NCI-H2171 treated with DMSO at 0.1 percent for 48 hours (cell line): ENCODE results near the gene HDHD3.

Source experiments
- DNase-seq: peaks from one replicate; lab custom pipeline; 2025; lab: John Stamatoyannopoulos, UW

Gene HDHD3

GRCh38 chr9:113363336-113363735, 13.4 kb downstream of the HDHD3 start:
- DNase-seq, result no peak

GRCh38 chr9:113361304-113362018, 15.3 kb downstream of the HDHD3 start:
- no peak for DNase-seq

GRCh38 chr9:113360242-113360842, 16.4 kb downstream of the HDHD3 start:
- no peak for DNase-seq

DNA sequence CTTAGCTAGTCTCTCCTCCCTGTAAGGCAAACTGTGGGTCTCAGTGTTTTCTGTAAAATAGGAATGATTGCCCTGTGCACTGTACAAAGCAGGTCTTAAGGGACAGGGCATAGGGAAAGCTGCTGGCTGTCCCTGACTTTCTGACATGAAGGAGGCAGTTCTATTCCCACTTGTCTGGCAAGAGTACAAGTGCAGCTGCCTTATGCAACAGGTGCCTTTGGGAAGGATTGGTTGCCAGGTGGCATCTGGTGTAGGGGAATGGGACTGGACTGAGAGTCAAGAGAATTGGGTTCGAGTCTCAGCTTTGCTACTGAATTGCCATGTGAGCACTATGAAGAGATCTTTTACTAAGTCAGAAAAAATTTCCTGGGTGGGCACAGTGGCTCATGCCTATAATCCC, 17.4 kb downstream of the HDHD3 start:
- DNase-seq, result no peak

DNA sequence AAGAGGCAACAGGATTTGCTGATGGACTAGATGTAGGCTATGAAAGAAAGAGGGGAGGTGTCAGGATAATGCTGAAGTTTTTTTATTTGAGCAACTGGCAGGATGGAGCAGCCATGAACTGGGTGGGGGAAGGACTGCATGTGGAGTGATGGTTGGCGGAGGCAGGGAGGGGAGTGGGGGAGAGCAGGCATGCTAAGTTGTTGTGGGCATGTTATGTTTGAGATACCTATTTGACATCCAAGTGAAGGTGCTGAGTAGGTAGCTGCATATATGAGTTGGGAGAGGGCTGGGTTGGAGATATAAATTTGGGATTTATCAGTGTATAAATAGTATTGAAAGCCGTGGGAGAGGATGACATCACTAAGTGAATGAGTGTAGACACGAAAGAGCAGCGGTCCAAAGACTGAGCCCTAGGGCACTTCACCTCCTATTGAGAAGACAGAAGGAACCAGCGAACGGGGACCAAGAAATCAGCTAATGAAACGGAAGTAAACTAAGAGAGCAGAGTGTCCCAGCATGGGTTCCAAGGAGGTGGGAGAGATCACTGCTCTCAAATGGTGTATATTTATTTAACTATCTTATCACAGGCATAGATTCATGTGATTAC, 20.0 kb downstream of the HDHD3 start:
- no peak for DNase-seq

GRCh38 chr9:113355040-113355596, 21.7 kb downstream of the HDHD3 start:
- DNase-seq, result no peak

GRCh38 chr9:113352411-113352810, 24.4 kb downstream of the HDHD3 start:
- DNase-seq, result no peak

- DNase-seq, result no peak
These were observed 24.8 kb downstream of the HDHD3 start for GRCh38 chr9:113352006-113352405.

- DNase-seq, result no peak
These were observed 25.8 kb downstream of the HDHD3 start for GRCh38 chr9:113350937-113351336.

- no peak for DNase-seq
These were observed 26.6 kb downstream of the HDHD3 start for GRCh38 chr9:113350107-113350661.

- peak; percentile 40 for DNase-seq
These were observed 27.2 kb downstream of the HDHD3 start, which contains the start of gene BSPRY for GRCh38 chr9:113349445-113350094. TSS of gene BSPRY (plus strand) at chr9:113349541. CDS start at chr9:113349580, 39 bp downstream.

- peak; percentile 41 for DNase-seq
These were observed 27.7 kb downstream of the HDHD3 start for GRCh38 chr9:113349066-113349444.

DNA sequence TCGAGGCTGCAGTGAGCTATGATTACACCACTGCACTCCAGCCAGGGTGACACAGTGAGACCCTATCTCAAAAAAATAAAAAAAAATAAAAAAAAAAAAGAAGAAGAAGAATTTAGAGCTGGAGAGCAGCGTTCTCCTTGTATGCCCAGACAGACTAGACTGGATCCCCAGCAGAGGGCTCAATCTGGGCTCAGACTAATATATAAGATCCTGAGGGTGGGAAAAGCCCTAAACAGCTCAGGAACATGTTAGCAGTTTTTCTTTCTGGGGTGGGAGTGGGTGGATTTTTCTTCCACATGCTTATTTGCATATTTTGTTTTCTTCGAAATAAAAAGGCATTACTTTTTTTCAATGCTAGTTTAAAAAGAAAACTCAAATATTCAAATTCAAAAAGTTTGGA, 28.3 kb downstream of the HDHD3 start:
- DNase-seq, result no peak

- DNase-seq, result no peak
These were observed 31.1 kb downstream of the HDHD3 start for GRCh38 chr9:113345671-113346070.

DNA sequence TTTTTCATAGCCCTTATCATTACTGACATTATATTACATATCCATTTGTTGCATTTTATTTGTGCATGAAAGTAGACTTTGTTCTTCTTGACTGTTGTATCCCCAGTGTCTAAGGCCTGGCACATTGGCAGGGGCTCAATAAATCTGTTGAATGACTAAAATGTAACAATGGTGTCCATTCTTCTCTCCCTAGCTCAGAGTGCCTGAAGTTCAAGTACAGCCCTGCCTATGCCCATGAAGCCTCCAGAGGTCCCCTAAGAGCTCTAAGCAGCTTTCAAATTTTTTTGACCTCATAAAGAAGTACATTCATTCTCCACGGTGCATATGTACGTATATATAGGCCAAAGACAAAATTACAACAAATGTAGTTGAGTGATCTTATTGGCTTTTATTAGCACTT, 31.6 kb downstream of the HDHD3 start:
- DNase-seq, result no peak

DNA sequence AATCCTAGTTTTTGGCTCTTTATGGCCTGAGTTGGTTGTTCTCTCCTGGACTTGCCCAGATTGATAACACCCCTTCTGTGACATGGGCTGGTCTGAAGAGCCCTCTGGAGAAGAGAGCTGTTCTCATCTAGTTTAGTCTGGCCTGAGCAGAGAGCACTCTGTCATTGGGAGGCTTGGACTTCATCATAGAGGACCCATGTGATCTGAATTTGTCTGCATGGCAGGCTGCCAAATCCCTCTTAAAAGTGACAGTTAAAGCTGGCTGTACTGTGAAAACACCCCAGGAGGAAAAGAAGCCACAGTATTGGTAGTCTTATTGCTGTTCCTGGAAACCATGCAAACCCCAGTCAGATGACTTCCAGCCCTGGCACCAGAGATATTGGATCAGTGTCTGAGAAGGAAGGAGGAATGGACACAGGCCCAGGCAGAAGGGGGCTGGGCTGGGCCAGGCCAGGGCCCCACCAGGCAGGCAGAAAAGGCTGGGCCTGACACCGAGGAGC, 33.0 kb downstream of the HDHD3 start:
- peak; percentile 29 for DNase-seq

DNA sequence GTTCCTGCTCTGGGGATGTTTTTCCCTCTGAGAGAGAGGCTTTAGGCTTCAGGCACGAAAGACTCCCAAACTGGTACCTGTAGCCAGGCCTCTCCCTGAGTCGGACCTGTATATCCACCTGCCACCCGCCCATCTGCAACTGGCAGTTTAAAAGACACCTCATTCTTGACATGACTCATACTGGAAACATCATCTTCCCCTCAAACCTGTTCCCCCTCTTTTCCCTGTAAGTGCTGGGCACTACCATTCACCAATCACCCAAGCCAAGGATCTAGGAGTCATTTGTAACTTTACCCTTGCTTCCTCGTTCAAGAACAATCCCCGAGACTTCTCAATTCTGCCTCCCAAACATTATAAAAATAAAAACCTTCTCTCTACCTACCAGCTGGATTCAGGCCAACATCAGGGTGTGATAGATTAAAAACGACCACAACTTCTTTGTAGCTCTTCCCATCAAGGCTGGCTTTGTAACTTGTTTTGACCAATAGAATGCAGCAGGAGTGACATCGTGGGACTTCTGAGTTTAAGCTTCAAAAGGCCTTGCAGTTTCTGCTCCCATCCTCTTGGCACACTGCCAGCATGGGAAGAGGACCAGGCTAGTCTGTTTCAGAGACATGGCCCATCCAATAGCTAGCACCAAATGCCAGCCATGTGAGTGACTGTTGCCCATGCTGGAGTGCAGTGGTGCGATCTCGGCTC, 34.9 kb downstream of the HDHD3 start:
- DNase-seq, result no peak

DNA sequence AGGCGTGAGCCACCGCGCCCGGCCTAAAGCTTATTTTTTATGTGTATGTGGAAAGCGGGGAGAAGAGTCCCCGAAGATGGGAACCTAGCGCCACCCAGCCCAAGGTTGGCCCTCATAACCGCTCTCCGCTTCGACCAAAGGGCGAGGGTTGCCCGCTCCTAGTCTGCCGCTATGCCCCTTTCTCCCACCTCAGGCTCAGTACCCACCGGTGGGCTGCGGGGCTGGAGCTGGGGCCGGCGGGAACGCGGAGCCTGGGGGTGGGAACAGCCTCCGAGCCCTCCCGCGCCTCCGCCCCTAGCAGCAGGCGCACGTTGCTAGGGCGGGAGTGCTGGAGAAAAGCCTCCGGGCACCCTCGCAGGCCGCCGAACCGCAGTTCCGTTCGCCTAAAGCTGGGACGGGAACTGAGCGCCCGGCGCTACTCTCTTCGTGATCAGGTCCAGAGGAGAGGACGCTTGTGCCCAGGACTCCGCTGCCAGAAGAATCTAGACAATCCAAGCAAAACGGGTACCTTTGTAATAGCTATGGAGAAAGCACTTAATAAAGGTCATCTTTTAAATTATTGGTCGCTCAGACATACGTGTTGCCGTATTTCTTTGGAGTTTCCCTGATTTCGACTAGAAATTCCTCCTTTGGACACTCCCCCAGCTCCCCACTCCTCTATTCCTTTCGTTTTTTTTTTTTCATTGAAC, 36.6 kb downstream of the HDHD3 start, which contains the start of gene WDR31:
TSS of gene WDR31 (minus strand) at position 265 of the 689 bp plus-strand sequence. CDS start 8,253 bp downstream, outside the sequence.
- peak; percentile 84 for DNase-seq

DNA sequence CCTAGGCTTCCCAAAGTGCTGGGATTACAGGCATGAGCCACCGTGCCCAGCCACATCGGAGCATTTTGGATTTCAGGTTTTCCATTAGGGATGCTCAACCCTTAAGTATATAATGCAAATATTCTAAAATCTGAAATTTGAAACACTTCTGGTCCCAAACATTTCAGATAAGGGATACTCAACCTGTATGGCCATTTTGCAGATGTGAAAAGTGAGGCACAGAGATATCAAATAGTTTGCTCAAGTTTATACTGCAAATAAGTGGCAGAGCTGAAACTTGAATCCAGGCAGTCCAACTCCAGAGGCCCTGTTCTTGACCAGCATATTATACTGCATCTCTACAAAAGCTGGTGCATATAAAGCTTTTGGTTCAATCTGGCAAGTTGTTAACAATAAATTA, 39.1 kb downstream of the HDHD3 start:
- DNase-seq, result no peak

DNA sequence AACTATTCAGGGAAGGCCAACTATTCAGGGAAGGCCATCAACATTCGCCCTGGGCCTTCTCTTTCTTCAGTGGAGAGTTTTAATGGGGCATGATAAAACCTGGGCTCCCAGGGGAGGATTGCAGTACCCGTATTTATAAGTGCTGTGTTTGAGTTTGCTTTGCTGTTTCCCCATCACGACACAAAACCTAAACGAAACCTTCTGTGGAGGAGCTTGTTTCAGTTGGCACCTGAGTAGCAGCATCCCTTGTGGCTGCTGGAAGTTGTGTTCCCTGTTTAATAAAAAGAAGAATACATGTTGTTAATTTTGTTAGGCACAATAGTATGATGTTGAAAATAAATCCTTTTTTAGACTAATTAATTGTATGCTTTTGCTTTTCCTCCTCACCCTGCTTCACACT, 45.0 kb downstream of the HDHD3 start:
- no peak for DNase-seq
